PFSK-1 (cell line): ENCODE data around the gene SPEG.

ENCODE experiments used
- FOXP2 ChIP-seq: optimal IDR thresholded peaks from 2 replicates; pipeline ENCODE3; 2011; ENCODE audit warnings: borderline replicate concordance, control low read depth, inconsistent platforms; ENCODE audit not compliant: insufficient read depth; ENCODE audit errors: extremely low read length, extremely low read depth
- POLR2AphosphoS5 ChIP-seq: IDR thresholded peaks from 2 replicates; pipeline ENCODE4 v1.6.1; 2012; ENCODE audit warnings: low read depth, mild to moderate bottlenecking, control low read depth, low read length, moderate library complexity
- SIN3A ChIP-seq: IDR thresholded peaks from 2 replicates; pipeline ENCODE4 v1.6.1; 2012; ENCODE audit warnings: mild to moderate bottlenecking, low read length, moderate library complexity, borderline replicate concordance; ENCODE audit not compliant: insufficient read depth
- TAF1 ChIP-seq: IDR thresholded peaks from 2 replicates; pipeline ENCODE4 v1.6.1; 2012; ENCODE audit warnings: low read length, control low read depth, borderline replicate concordance; ENCODE audit not compliant: insufficient read depth
- TF ChIP-seq, protein P1 (sequence below), 2 experiments: IDR thresholded peaks; 2 replicates each; pipeline versions ENCODE4 v1.6.1 to v1.8.0; 2011 to 2012; ENCODE audit warnings: low read depth in 2 of 2, low read length in 2 of 2, control low read depth in 1 of 2, inconsistent platforms in 1 of 2, mild to moderate bottlenecking in 1 of 2, moderate library complexity in 1 of 2; ENCODE audit not compliant: insufficient read depth in 1 of 2

The SPEG gene

DNA sequence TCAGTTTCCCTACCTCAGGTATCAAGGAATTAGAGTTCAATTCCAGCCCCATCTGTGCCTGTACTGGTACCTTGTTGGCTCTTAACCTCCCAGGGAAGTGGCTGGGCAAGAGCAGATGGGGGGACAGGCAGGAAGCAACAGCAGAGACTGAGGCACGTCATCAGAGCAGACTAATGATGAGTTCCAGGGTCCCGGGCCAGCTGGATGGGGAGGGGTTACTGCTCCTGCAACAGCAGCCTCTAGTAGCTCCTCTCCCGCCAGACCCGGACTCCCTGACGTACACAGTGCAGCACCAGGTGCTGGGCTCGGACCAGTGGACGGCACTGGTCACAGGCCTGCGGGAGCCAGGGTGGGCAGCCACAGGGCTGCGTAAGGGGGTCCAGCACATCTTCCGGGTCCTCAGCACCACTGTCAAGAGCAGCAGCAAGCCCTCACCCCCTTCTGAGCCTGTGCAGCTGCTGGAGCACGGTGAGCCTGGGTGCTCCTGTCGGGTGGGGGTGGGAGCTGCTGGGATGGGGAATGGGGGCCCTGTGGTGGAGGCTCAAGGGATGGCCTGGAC lies 38.1 kb downstream of the SPEG start:
- TF ChIP-seq SIN3A (no peak), POLR2AphosphoS5 (no peak), TAF1 (no peak), FOXP2 (no peak)
- TF ChIP-seq, protein P1, sequence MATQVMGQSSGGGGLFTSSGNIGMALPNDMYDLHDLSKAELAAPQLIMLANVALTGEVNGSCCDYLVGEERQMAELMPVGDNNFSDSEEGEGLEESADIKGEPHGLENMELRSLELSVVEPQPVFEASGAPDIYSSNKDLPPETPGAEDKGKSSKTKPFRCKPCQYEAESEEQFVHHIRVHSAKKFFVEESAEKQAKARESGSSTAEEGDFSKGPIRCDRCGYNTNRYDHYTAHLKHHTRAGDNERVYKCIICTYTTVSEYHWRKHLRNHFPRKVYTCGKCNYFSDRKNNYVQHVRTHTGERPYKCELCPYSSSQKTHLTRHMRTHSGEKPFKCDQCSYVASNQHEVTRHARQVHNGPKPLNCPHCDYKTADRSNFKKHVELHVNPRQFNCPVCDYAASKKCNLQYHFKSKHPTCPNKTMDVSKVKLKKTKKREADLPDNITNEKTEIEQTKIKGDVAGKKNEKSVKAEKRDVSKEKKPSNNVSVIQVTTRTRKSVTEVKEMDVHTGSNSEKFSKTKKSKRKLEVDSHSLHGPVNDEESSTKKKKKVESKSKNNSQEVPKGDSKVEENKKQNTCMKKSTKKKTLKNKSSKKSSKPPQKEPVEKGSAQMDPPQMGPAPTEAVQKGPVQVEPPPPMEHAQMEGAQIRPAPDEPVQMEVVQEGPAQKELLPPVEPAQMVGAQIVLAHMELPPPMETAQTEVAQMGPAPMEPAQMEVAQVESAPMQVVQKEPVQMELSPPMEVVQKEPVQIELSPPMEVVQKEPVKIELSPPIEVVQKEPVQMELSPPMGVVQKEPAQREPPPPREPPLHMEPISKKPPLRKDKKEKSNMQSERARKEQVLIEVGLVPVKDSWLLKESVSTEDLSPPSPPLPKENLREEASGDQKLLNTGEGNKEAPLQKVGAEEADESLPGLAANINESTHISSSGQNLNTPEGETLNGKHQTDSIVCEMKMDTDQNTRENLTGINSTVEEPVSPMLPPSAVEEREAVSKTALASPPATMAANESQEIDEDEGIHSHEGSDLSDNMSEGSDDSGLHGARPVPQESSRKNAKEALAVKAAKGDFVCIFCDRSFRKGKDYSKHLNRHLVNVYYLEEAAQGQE (IDR thresholded peaks at IDR 0.05; ENCODE audit: insufficient read depth in 1 of 2, low read depth in 2 of 2, low read length in 2 of 2), result no peak

DNA sequence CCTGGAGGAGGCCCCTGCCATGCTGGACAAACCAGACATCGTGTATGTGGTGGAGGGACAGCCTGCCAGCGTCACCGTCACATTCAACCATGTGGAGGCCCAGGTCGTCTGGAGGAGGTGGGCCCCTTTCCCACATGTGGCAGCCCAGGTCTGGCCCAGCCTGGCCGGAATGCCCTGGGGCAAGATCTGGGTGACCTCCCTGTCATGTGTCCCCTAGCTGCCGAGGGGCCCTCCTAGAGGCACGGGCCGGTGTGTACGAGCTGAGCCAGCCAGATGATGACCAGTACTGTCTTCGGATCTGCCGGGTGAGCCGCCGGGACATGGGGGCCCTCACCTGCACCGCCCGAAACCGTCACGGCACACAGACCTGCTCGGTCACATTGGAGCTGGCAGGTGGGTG lies 38.9 kb downstream of the SPEG start:
- TF ChIP-seq, protein P1 (IDR thresholded peaks at IDR 0.05; ENCODE audit: insufficient read depth in 1 of 2, low read depth in 2 of 2, low read length in 2 of 2), result no peak
- no peak for TF ChIP-seq TAF1
- TF ChIP-seq POLR2AphosphoS5, result no peak
- TF ChIP-seq FOXP2, result no peak
- TF ChIP-seq SIN3A, result no peak

DNA sequence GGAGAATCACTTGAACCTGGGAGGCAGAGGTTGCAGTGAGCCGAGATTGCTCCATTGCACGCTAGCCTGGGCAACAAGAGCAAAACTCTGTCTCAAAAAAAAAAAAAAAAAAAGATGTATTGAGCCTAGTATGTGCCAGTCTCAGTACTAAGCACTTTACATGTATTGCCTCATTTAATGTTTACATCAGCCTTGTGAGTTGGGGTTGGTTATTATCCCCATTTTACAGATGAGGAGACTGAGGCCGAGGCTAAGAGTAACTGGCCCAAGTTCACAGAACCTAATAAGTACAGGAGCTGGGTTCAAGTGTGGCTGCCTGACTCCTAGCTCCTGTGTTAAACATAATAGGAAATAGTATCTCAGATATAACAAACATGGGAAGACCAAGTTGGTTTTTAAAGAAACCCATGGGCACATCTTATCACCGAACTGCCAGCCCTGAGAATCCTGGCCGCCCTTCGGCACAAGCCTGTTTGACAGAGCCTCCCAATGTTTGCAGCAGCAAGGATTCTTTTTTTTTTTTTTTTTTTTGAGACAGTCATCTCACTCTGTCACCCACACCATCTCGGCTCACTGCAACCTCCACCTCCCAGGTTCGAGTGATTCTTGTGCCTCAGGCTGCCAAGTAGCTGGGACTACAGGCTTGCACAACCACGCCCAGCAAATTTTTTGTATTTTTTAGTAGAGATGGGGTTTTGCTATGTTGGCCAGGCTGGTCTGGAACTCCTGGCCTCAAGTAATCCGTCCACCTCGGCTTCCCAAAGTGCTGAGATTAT lies 39.8 kb downstream of the SPEG start:
- TF ChIP-seq FOXP2 (no peak), SIN3A (no peak)
- TF ChIP-seq, protein P1 (IDR thresholded peaks at IDR 0.05; ENCODE audit: insufficient read depth in 1 of 2, low read depth in 2 of 2, low read length in 2 of 2), result no peak

DNA sequence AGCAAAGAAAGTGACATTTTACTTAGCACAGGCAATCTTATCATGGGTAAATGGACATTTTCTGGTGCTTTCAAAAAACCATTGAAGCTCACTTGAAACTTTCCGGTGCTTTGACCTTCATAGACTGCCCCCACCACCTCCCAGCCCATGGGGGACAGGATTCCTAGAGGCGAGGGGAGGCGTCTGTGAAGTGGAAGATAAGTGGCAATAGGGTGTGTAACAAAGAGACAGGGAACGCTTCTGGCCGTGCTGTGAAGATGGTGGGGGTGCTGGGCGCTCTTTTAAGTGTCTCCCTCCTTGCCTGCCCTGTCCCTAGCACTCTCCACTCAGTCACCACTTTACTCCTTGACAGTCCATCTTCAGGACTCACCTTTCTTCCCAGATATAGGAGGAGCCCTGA lies 40.6 kb downstream of the SPEG start:
- TF ChIP-seq FOXP2, result no peak
- no peak for TF ChIP-seq POLR2AphosphoS5
- no peak for TF ChIP-seq TAF1
- TF ChIP-seq, protein P1 (IDR thresholded peaks at IDR 0.05; ENCODE audit: insufficient read depth in 1 of 2, low read depth in 2 of 2, low read length in 2 of 2), result no peak
- TF ChIP-seq SIN3A, result no peak
